GM04503 (cell line): ENCODE results near the gene TUBGCP3.
A peak's percentile ranks its signal among the peaks of the same experiment; 100 is the strongest.
"Not testable (repeated sequence)": the region's sequence is repeated elsewhere in the genome, so short reads cannot be mapped to it uniquely, and the experiment has no call there.

Experiments used
- DNase-seq: peaks from one replicate; pipeline ENCODE4 v3.0.0-alpha.2; 2012; ENCODE audit warnings: low read depth

TUBGCP3 gene

DNA sequence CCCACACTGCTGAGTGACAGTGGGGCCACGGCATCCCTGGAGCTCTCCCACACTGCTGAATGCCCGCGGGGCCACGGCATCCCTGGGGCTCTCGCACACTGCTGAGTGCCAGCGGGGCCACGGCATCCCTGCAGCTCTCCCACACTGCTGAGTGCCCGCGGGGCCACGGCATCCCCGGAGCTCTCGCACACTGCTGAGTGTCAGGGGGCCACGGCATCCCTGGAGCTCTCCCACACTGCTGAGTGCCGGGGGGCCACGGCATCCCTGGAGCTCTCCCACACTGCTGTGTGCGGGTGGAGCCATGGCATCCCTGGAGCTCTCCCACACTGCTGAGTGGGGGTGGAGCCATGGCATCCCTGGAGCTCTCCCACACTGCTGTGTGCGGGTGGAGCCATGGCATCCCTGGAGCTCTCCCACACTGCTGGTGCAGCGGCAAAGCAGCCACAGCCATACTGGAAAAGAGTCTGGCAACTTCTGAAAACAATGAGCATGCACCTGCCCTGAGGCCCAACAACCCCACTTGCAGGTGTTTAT lies 8.6 kb downstream of the TUBGCP3 start:
- no peak for DNase-seq

DNA sequence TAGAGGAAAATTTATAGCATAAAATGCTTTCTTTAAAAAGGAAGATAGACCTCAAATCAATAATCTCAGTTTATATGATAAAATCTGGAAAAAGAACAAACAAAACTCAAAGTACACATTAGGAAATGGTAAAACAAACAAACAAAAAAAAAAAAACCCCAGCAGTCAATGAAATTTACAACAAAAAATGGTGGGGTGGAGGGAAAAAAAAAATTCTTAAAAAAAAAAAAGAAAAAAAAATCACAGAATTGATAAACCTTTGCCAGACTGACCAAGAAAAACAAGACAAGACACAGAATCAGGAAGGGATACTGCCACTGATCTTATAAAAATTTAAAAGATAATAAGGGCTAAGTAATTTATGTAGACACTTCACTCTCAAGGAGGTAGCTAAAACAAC lies 11.2 kb downstream of the TUBGCP3 start:
- DNase-seq: no peak

DNA sequence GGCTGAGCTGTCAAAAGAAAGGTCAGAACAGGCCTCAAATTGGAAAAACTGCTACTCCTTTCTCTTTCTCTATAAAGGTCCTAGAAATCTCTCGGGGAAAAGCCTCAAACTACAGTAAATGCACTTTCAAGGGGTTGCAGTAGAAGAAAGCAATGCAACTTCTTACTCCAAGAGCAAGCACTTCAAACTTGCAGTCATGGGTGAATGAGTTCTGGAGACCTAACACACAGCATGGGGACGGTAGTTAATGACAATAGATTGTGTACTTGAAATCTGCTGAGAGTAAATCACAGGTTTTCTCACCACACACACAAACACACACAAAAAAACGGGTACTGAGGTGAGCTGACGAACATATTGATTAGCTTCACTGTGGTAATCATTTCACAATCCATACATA lies 11.8 kb downstream of the TUBGCP3 start:
- no peak for DNase-seq

DNA sequence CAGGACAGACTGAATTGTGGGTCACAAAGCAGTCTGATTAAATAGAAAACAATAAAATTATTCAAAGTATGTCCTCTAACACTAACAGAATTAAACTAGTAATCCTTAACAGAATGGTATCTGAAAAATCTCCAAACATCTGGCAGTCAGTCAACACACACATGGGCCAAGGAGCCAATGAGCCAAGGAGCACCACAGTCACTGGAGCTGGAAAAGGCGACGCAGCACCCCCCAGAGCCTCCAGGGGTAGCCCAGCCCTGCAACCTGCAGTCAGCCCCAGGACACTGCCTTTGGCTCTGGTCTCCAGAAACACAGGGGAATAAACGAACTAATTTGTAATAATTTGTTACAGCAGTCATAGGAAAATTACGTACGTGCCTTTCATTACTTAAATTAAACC lies 12.3 kb downstream of the TUBGCP3 start:
- peak; percentile 34 for DNase-seq

DNA sequence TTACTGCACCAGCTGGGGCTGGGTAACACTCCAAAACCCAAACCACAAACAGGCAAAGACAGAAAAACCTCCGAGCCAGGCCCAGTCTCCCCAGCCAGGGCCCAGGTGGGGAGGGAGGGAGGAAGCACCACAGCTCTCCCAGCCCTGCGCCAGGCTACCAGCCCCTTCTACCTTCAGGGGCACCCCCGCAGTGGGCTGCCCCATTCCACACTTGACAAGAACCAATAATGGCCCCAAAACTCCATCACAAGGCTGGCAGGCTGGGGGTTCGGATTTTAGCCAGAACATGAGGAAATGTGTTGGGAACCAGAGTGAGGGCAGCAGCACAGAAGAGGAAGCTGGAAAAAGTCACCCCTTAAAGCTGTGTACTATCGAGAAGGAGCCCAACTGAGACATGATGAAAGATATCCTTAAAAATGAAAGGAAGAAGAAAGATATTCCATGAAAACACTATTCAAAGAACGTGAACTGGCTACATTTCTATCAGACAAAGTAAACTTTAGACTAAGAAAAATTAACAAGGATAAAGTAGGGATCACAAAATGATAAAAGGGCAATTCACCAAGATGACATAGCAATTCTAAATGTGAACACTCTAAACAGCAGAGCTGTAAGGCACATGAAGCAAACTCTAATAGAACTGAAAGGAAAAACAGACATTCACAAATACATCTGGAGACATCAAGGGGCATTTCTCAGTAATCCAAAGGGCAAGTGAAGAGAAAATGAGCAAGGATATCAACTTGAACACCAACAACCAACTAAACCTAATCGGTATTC lies 12.9 kb downstream of the TUBGCP3 start:
- no peak for DNase-seq

DNA sequence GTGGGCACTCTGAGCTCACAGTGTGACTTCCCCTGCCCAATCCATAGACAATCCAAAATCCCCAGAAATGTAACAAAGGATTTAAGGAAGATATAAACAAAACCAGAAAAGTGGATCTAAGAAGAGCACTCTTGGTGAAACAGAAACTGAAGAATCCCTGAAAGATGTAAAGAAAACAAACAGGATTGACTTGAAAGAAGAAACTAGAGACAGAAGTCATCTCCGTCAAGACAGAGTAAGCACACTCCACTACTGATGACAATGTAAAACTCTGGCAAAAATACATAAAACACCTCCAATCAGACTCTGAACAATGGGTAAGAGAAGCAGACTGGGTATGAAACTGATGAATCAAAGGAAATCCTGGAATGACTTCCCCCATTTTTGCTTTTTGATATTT lies 13.5 kb downstream of the TUBGCP3 start:
- no peak for DNase-seq

DNA sequence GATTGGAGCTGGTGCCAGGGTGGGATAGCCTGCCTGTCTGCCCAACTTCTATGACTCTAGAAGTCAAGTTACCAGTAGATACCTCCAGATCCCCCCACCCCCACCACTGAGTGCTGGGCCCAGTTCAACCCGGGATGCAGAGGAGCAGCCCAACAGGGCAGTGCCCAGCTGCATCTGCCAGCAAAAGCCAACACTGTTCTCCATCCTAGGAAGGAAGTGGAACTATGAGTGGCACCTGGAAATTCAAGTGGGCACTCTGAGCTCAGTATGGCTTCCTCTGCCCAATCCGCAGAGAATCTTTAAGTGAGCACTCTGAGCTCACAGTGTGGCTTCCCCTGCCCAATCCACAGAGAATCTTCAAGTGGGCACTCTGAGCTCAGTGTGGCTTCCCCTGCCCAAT lies 14.2 kb downstream of the TUBGCP3 start:
- no peak for DNase-seq

DNA sequence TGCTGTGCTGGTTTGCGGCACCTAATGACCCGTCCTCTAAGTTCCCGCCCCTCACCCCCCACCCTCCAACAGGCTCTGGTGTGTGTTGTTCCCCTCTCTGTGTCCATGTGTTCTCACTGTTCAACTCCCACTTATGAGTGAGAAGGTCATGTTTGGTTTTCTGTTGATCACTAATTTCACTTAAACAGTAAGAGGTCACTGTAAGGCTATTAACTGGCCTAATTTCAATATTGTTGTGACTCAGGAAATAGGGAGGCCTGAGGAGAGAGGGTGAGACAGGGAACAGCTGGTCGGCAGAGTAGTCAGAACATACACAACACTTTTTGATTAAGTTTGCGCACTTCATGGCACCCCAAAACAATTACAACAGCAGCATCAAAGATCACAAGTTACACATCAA lies 15.6 kb downstream of the TUBGCP3 start:
- no peak for DNase-seq

DNA sequence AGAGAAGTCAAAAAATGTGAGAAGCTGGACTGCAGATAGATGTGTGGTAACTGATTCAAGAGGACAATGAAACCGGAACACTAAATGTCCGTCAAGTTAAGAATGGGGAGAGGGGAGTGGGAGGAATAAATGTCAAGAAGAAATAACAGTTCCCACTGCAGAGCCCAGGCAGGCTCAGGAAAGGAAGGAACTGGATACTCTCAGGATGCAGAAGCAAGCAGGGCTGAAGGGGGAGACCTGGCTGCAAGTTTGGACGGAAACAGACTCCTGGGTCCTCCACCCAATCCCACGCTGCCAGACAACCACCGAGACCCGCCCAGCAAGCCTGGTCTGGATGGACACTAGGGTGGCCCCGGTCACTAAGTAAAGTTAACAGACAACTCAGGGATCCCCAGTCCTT lies 18.1 kb downstream of the TUBGCP3 start:
- no peak for DNase-seq

DNA sequence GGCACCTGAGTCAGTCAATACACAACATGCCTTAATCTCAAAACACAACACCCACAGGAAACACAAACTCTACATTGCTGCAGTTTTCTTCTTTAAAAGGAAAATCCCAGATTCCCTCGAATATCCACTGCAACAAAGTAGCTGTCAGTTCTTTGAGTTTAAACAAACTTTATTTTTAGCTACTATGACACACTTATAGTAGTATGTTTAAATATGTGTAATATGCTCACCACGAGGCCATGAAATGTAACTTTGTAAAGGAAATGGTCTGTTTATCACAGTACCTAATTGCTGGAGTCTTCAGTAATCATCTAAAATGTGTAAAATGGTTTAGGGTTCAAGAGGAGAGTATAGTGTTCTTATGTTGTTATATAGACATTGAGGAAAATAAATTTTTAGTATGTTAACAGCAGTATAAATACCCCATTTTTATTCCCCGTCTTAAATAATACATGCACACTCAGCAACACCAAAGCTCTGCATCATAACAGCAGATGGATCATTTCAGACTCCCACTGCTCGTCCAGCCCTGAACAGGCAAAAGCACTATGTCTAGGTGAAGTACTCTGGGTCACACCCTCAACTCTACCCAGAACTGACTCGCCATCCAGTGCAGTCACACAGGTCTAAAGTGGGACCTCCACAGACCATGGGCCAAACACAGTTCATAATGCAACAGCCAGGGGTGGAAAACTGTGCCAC lies 20.6 kb downstream of the TUBGCP3 start:
- no peak for DNase-seq

DNA sequence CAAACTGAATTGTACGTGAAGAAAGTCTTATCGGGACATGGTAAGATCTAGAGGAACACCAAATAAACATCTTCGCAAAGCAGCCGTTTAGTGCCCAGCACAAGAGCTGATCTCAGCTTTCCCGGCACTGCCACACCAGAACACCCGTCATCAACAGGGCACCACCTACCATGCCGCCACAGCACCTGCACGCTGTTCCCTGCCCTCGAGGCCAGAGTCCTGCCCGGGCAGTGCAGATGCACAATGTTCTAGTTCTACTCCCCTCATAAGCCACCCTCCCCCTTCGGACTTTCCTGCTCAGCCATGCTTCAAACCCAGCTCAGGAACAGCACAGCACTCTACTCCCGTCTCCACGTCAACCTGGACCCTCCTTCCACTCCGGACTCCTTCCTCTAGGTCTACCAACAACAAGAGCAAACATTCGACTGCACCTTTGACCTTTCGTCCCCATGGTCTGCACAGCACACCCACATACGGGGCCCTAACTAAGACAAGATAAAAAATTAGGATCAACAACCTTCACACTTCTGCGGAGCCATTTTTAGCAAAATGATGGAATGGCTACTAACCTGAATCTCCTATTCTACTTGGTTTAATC lies 25.1 kb downstream of the TUBGCP3 start:
- no peak for DNase-seq

DNA sequence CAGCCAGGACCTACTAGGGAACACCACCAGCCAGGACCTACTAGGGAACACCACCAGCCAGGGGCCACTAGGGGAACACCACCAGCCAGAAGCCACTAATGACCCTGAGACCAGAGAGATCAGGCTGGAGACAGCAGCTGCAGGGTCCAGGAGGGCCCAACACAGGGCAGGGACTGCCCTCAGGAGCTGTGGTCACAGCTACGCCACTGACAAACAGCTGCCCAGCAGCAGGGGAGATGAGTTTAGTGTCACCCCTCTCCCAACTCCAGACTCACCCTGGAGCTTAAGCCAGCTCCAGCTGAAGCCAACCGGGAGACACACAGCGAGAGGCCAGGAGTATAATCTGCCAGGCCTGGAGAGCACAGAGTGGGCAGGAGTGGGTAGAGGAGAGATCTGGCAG lies 25.7 kb downstream of the TUBGCP3 start:
- no peak for DNase-seq

DNA sequence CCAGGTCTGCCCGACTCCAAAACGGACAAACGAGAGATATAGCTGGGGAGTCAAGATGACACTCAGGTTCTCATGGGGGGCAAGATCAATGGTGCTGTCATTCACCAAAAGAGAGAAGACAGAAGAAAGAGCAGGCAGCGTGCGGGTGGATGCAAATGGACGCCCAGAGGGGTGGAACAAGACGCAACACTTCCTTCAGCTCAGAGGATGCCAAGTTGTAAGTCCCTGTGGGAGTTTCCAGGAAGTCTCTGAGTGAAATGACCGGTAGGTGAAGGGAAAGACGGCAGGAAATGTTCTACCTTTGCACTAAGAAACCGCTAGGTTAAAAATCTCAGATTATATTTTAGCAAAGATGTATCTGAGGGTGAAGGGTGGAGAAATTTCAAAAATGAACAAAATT lies 26.5 kb downstream of the TUBGCP3 start:
- DNase-seq: no peak

DNA sequence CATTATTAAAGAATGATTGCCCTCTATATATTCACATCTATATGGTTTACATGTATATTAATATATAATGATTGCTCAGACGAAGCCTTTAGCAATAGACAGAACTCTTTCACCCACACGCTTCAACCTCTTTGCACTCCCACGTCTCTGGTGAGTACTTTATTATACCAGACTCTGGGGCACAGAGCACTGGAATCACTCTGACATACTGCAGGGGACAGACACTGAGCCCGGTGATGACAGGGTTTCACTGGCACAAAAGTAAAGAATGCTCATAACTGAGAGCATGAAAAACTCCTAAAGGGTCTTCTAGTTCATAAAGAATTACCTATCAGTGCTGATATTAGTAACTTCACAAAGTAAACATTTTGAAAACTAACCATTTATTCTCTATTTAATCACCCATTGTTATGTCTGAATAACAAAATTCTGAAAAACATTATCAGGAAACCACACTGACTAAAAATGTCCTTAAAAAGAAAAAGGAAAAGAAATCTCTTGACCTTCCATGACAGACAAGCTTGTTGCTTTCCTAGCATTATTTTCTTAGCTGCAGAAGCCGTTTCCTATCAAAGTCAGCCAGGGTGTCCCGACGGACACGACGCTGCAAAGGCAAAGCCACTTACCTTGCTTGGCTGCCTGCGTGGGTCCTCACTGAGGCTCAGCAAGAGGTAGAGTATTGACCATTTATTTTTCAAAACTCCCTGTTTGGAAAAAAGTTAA lies 29.1 kb downstream of the TUBGCP3 start:
- no peak for DNase-seq

DNA sequence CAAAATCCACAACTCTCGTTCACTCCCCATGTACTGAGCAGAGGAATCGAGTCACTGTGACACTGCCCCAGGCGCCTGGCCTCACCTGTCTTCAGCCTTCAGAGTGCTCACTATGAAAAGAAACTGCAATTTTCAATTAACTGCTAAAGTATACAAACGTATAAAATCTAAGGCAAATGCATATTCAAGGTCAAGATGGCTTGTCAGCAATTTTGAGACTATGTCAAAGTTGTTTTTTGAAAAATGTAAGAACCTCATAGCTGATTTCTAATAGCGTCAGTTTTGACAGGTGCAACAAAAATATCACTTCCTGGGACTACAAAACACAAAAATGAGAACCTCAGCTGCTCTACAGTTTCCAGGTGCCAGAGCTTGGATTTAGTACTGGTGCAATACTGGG lies 31.4 kb downstream of the TUBGCP3 start:
- no peak for DNase-seq

DNA sequence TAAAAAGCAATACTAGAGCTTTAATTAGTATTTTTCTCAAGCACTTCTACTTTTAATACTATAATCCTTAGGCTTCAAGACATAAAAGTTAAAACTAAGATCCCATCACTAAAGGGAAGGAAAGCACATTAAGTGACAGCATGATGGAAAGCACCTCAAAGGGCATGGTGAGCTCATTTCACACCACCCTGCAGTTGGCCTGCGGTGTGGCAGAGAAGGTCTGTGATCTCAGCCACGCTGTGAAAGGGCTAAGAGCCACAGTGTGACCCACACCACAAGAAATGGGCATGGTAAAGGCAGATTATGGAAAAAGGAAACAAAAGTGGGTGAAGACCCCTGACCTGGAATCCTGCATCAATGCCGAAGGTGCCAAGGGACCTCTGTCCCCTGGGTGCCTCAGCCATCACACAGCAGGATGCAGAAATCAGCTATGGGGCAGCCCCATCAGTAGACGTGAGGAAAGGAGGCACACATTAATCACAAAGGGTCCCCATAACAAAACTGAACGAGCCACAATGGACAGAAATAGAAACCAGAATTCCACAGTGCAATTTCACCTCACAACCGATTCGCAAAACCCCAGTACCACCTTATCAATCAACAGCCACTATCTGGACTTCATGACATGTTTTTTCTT lies 33.6 kb downstream of the TUBGCP3 start:
- no peak for DNase-seq

DNA sequence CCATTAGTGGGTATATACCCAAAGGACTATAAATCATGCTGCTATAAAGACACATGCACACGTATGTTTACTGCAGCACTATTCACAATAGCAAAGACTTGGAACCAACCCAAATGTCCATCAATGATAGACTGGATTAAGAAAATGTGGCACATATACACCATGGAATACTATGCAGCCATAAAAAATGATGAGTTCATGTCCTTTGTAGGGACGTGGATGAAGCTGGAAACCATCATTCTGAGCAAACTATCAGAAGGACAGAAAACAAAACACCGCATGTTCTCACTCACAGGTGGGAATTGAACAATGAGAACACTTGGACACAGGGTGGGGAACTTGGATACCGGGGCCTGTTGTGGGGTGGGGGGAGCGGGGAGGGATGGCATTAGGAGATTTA lies 39.0 kb downstream of the TUBGCP3 start:
- not testable (repeated sequence) for DNase-seq

DNA sequence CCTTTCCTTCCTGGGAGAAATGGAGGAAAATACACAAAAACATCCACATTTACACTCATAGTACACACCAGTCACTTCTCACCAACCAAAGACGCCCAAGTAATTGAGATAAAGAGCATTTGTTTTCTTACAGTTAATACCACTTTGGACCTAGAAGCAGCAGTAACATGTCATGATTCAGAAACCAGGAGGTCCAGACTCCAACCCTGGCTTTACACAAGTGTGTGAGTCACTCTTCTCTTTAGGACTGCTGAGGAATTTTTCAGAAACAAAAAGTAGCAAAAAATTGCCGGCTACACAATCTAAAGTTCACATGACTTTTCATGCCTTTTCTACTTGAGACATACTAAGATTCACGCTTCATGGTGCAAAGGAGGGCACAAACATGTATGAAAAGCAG lies 42.1 kb downstream of the TUBGCP3 start:
- peak; percentile 48 for DNase-seq

DNA sequence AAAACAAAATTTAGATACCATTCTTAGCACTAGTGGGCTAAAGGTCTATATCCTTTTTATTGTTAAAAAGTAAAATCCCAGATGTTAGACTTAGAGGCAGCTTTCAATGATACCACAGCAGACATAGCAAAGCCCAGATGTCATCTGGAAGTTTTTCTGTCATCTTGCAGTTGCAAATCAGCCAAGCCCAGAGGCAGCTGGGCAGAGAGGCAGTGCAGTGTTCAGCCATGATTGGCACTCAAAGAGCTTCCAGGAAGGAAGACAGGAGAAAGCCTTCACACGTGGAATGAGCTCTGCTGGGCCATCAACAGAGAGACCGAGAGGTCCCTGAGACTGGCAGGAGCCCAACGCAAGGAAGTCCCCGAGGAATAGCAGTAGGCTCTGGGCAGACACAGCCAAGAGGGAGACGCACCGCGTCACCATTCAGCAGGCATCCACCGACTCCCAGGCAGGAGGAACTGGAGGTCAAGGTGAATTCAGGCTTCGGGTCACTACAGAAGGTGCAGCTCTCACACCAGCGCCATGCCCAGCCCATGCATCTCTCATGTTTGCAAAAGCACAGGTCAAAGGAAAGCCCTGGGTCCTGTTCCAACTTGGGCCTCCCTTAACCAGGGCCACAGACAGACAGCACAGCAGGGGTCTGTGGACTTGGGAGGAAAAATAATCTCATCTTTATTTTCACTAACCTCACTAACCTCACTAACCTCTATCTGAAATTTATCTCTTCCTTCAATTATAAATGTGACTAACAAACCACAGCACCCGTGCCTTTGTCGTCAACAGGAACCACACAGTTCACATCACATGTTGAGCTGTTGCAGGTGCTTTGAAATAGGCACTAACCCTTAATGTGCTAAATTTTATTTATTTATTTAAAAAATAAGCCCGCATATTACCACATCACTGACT lies 54.9 kb downstream of the TUBGCP3 start:
- no peak for DNase-seq

DNA sequence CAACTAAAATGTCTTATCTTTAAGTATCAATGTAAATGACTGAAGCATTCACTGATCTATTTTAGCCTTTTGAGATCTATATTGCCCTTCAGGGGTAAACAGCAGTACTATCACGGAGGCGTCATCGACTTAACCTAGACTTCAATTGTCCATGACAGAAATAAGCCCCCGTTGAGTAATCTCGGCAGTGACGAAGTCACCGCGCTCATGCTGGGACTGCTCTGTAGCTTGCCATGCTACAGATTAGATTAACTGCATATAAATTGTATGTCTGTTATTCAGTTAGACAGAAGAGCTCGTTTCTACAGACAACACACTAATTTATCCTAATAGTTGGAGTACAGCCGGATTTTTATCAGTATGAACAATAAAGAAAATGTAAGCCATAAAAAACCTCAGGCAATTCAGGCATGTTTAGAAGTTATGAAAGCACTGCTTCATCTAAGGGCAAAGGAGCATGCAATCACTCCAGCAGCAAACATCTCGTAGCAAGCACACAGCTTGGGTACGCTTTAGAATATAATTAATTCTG lies 56.6 kb downstream of the TUBGCP3 start:
- no peak for DNase-seq

DNA sequence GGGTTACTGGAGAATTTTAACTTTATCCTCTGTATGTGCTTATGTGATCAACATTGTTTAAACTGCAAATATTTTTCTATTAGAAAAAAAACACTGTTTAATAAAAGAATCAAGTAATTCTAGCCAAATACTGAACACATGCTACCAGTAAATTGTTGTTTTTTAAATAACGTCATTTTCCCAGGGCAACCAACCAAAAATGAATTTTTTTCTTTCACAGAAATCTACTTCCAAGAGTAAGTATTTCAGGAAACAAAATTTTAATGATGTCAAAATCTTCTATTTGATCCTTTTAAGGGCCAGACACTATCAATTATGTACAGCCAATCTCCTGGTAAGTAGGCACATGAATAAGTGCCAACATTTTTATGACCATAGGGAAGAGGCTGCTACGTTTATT lies 57.1 kb downstream of the TUBGCP3 start:
- no peak for DNase-seq
